Skin epidermis (tissue), 12 donors: ENCODE data around the gene WDR18.
"Not testable (repeated sequence)": the region's sequence is repeated elsewhere in the genome, so short reads cannot be mapped to it uniquely, and the experiment has no call there.

Experiments used
- H3K27ac ChIP-seq, 21 experiments: fragments of 200-600 bp; sonication (generic) in 11 of 21; one replicate each; pipeline ENCODE4 v1.5.0; 2020; ENCODE audit warnings: mild to moderate bottlenecking in 3 of 21, inconsistent platforms in 2 of 21, moderate library complexity in 2 of 21
- H3K4me3 ChIP-seq, 7 experiments: fragments of 200-600 bp; sonication (generic) in 2 of 7; one replicate each; pipeline ENCODE4 v1.5.0; 2020; ENCODE audit warnings: inconsistent platforms in 2 of 7, mild to moderate bottlenecking in 2 of 7, moderate library complexity in 1 of 7

Gene WDR18

DNA sequence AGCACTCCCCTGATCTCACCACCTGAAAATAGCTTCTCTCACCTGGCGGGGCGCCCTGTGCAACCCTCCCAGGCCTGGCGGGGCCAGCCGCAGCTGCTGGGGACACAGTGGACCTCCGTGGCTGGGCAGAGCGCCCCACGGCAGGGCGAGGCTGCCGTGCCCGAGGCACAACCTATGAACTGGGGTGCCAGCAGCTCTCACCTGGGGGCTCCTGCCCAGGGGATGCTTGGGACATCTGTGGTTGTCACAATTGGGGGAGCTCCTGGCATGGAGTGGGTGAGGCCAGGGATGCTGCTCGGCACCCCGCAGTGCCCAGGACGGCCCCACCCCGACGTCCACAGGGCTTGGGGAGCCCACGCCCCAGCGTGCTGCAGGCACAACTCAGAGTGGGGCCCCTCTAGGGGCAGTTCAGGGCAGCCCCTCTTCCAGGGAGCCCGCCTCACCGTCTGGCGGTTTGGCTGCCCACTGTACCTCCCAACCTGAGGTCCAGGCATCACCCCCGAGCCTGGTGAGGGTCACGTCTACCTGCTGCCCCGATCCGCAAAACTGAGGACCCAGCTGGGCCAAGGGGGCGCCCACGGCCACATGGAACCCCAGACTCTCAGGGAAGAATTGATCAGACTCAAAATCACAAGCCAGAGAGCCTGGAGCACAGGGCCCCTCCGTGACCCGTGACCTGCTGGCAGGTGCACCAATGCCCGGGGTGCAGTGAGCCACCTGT, 31.1 kb downstream of the WDR18 start:
- peak overlapping the region in 7 of 21 experiments; percentile 2 to 96 (median 74) for H3K27ac ChIP-seq
- no peak overlapping the region for H3K4me3 ChIP-seq

DNA sequence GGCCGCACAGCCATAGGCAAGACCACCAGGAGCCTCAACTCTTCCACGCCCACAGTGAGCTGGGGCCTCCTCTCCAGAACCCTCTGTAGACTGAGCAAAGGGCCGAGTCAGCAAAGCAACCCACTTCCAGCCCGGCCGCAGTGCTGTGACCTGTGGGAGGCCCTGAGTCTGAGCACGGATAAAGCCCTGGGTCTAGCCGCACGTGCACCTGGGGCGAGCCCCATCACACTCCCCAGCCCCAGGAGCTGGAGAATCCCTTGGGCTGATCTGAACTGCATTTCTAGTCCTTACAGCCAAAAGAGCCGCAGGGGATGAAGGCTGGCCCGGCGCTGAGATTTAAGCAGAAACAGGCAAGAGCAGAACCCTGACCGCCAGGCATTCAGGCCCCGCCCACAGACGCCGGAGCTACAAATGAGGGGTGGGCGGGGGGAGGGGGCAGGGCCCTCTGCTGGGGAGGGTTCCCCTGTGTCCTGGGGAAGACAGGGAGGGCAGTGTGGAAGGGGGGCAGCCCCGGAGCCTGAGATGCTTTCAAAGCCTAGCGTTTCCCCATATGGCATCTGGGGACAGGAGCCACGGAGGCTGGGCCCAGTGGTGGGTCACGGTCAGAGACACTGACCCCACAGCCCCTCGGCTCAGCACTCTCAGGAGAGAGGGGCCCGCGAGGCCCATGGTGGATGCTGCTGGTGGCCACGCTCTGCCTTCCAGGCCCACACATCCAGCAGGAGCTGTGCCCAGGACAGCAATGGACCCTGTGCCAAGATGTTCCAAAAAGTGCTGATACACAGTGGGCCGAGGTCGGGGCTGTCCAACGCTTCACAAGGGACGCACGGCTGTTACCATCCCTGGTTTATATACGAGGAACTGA, 31.9 kb downstream of the WDR18 start:
- Histone ChIP-seq H3K4me3 (no peak overlapping the region), H3K27ac (peak overlapping the region in 17 of 21 experiments; percentile 6 to 96 (median 63))

DNA sequence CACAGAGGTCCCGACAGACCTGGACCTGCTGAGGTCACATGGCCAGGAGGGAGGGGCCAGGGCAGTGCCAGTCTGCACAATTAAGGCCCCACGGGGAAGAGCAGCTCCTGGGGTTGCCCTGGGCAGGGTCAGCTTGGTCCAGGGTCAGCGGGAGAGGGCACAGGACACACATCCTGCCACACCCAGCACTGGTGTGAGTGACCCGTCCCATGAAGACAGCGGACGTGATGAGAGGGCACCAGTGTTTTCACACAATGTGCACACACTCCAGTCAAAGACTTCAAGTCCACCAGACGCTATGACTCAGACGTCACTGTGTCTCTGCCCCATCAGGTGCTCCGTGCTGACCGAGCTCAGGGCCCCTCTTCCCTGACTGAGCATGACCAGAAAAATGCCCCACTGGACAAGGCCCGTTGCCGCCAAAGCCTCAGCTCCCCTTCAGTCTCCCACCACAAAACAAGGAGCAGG, 32.5 kb downstream of the WDR18 start:
- Histone ChIP-seq H3K27ac (peak overlapping the region in 19 of 21 experiments; percentile 6 to 96 (median 63)), H3K4me3 (peak overlapping the region in 1 of 7 experiments; percentile 10)

DNA sequence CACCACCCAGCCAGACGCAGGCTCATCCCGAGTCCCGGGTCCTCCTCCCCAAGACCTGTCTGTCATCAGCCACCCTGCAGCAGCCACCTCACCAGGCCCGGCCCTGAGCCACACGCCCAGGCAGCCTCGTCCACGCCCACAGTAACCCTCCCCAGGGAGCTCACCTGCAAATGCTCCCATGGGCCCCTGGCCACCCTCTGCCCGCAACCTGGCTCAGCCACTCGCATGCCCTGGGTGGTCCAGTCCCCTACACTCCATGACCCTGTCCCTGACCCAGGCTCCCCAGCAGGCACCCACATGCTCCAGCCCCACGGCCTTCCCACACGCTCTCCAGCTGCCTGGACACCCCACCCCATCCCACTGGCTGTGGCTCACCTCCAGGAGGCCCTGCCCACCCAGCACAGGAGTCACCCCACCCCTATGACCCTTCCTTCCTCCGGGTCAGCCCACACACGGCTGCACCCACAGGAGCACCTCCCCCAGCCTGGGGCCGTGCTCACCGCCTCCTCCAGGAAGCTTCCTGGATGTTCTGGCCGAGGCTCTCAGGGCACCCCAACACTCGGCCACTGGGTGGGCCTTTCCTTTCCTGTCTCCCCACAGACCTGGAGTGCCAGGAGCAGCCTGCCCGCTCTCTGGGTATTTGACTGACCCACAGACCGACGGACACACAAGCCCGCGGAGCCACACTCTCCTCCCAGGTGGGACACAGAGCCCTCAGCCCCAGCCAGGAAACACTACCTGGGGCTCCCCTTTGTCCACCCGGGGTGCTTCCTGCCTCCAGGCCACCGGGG, 33.2 kb downstream of the WDR18 start:
- H3K27ac ChIP-seq: peak overlapping the region in 19 of 21 experiments; percentile 15 to 96 (median 64)
- H3K4me3 ChIP-seq: peak overlapping the region in 2 of 7 experiments; percentile 8 to 10

DNA sequence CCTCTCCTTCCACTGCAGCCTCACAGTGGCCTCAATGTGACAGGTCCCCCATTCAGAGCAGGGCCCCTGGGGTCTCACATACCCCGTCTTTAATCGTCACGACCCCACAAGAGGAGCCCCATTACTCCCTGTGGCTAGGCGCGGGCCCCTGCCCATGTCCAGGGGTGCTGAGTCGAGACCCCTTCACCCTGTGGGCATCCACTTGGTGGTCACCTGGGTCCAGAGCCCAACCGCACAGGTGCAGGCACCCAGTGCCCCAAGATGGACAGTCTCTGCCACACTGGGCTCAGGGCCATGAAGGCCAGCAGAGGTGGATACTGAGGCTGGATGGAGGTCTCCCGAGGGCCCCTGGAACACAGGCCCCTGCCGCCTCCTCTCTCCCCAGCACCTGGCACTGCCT, 33.8 kb downstream of the WDR18 start:
- peak overlapping the region in 13 of 21 experiments; percentile 15 to 96 (median 65) for H3K27ac ChIP-seq

DNA sequence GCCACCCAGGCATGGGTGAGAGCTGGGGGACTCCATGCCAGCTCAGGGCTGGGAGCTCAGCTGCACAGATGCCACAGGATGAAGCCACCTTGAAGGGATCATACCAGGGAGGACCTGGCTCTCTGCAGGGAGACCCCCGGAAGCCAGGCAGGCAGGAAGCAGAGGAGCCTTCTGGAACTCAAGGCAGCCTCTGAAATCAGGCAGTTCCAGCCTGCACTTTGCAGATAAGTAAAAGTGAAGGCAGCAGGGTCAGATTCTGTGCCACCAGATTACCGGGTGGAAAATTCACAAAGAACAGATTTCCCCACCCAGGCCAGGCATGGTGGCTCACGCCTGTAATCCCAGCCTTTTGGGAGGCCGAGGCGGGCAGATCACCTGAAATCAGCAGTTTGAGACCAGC, 34.2 kb downstream of the WDR18 start:
- H3K27ac ChIP-seq: peak overlapping the region in 11 of 21 experiments; percentile 16 to 96 (median 64)
- no peak overlapping the region for H3K4me3 ChIP-seq

More for the DNA sequence above, 33.8 kb downstream of the WDR18 start:
- H3K4me3 ChIP-seq: no peak overlapping the region

DNA sequence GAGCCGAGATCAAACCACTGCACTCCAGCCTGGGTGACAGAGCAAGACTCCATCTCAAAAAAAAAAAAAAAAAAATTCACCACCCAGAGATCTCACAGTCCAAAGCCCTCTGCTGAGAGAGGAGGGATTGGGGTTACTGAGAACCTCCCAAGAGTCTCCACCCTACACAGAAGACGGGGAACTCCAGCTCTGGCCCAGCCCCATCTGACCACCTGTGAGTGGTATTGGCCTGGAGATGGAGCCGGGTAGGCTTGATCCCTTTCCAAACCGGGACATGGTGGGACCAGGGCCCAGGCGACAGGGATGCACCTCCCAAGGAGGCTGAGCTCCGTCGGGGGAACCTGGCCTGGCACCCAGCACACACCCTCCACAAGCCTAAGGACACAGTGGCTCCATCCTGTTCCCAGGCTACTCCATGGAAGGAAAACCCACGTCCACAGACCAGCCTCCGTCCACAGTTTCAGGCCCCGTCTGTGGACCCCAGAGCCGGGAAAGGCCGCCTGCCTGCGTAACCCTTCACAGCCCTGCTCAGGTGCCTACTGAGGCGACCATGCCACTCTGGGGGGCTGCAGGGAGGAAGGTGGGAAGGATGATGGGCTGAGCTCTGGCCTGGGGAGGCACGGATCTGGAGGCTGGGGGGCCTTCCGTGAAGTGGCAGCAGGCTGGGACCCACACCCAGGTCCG, 34.9 kb downstream of the WDR18 start:
- H3K4me3 ChIP-seq: peak overlapping the region; percentile 68 to 94 (median 88)
- H3K27ac ChIP-seq: peak overlapping the region in 11 of 21 experiments; percentile 7 to 96 (median 95)

DNA sequence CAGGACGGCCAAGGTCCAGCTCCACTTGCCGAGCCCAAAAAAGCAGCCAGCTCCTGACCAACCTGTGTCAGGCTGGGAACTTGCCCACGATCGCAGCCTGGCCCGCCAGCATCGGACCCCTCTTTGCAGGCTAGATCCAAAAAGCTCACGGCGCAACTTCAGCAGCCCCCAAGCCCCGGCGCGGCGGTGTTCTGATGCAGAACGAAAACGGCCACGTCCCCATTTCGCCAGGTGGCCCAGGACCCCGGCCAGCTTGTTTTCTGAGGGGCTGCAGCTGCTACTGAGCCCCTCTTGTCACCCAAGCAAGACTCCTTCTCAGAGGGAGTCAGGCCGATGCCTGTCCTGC, 35.4 kb downstream of the WDR18 start:
- Histone ChIP-seq H3K27ac (peak overlapping the region in 19 of 21 experiments; percentile 84 to 97 (median 95)), H3K4me3 (peak overlapping the region; percentile 68 to 94 (median 88))

DNA sequence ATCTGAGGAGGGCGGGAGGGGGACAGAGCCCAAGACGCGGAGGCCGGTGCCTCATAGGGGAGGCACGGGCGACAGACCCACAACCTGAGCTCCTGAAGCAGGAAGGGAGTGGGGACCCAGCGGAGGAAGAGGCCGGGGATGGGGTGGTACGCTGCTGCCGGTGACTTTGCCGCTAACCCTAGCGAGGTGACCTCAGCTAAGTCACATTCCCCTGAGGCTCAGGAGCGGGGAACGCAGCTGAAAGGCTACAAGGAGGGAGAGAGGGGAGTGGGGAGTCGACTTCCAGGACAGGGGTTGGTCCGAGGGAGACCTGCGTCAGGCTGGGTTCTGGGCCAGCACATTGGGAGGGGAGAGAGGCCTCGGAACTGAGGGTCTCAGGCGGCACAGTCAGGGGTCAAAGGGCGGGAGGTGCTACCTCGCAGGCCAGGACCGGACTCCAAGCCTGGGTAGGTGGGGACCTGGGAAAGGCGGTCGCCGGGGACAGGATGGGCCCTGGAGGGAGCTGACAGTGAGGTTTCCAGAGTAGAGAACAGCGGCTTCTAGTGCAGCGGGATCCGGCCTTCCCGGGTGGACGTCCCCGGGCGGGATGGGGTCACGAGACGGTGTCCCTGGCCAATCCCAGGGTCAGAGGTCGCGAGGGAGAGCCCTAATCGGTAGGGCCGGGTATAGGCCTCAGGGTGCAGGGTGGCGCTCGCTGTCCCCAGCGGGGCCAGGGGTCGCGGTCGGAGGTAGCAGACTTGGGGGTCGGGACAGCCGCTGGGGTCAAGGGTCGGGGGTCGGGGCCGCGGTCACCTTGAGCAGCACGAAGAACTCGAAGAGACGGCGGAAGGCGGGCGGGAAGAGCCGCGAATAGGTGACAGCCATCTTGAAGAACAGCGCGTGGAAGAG, 36.1 kb downstream of the WDR18 start:
- Histone ChIP-seq H3K4me3 (peak overlapping the region; percentile 68 to 94 (median 88)), H3K27ac (peak overlapping the region; percentile 55 to 97 (median 95))

DNA sequence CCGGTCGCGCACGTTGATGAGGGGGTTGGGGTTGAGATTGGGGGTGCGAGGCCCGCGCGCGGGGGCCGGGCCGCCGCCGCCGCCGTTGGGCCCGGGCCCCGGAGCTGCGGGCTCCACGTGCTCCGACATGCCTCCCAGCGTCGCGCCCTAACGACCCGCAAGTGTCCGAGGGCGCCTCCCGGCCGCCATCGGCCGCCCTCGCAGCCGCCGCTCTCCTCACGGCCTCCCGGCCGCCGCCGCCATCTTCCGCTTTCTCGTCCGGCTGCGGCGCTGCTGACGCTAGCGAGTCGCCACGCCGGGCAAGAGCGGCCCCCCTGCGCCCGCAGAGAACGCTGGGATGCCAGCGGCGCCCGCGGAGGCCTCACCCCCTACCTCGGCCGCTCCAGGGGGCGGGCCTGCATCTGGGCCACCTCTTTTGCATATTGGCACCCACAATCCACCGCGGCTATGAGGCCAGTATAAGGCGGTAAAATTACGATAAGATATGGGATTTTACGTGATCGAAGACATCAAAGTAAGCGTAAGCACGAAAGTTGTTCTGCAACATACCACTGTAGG, 36.8 kb downstream of the WDR18 start, which contains the start of gene TMEM259:
TMEM259 (minus strand) TSS at position 256 of the 558 bp plus-strand sequence; CDS start at position 129, 127 bp downstream.
- H3K4me3 ChIP-seq: peak within 1 kb of the TSS; percentile 68 to 94 (median 88)
- H3K27ac ChIP-seq: peak within 1 kb of the TSS; percentile 55 to 97 (median 95)

DNA sequence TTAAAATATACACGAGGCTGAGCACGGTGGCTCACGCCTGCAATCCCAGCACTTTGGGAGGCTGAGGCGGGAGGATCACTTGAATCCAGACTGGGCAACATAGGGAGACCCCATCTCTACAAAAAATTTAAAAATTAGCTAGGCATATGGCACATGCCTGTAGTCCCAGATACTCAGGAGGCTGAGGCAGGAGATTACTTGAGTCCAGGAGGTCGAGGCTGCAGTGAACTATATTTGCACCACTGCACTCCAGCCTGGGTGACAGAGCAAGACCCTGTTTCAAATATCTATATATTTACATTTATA, 39.7 kb downstream of the WDR18 start:
- not testable (repeated sequence) for H3K27ac ChIP-seq

DNA sequence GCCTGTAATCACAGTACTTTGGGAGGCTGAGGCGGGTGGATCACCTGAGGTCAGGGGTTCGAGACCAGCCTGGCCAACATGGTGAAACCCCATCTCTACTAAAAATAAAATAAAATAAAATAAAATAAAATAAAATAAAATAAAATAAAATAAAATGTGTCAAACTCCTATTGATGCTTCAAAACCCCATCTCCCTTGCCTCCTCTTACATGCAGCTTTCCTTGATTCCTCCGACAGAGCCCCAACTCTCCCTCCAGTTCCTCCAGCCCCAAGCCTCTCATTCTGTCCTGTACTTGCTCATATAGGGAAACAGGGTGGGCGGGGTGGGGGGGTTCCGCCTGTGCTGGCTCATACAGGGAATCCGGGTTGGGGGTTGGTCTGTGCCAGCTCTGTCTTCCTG, 40.9 kb downstream of the WDR18 start:
- peak overlapping the region in 1 of 21 experiments; percentile 12 for H3K27ac ChIP-seq
- H3K4me3 ChIP-seq: peak overlapping the region in 1 of 7 experiments; percentile 99

More for the DNA sequence above, 39.7 kb downstream of the WDR18 start:
- not testable (repeated sequence) for H3K4me3 ChIP-seq

DNA sequence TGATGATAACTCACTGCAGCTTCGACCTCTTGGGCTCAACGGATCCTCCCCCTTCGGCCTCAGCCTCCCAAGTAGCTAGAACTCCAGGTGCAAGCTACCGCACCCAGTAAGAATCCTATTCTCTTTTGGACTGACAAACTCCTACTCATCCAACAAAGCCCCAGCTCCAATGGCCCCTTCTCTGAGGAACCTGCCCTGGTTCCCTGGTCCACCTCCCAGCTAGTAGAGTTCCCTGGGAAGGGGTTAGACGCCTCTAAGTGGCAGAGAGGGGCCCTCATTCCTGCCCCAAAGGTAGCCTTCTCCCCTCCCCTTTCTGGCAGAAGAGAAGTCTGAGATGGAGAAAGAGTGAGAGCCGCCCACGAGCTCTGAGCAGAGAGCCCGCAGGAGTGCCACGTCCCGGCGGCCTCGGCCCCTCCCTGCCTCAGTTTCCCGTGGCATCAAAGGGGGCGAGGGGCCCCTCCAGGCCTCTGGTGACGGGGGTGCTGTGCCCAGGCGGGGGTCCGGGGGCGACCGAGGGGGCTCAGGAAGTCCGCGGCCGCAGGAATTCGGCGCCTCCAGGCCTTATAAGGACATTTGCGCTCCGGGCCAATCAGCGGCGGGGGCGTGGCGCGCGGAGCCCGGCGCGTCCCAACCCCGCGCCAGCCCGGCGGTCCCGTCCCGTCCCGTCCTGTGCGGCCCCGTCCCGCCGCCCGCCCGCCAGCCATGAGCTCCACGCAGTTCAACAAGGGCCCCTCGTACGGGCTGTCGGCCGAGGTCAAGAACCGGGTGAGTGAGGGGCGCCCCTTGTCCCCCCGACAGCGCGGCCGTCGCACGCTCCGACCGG, 42.0 kb downstream of the WDR18 start, which contains the start of gene CNN2:
CNN2 (plus strand) TSS at position 649 of the 823 bp plus-strand sequence; CDS start at position 703, 54 bp downstream.
- Histone ChIP-seq H3K27ac (peak within 1 kb of the TSS; percentile 71 to 99 (median 97)), H3K4me3 (peak within 1 kb of the TSS; percentile 88 to 99 (median 98))

DNA sequence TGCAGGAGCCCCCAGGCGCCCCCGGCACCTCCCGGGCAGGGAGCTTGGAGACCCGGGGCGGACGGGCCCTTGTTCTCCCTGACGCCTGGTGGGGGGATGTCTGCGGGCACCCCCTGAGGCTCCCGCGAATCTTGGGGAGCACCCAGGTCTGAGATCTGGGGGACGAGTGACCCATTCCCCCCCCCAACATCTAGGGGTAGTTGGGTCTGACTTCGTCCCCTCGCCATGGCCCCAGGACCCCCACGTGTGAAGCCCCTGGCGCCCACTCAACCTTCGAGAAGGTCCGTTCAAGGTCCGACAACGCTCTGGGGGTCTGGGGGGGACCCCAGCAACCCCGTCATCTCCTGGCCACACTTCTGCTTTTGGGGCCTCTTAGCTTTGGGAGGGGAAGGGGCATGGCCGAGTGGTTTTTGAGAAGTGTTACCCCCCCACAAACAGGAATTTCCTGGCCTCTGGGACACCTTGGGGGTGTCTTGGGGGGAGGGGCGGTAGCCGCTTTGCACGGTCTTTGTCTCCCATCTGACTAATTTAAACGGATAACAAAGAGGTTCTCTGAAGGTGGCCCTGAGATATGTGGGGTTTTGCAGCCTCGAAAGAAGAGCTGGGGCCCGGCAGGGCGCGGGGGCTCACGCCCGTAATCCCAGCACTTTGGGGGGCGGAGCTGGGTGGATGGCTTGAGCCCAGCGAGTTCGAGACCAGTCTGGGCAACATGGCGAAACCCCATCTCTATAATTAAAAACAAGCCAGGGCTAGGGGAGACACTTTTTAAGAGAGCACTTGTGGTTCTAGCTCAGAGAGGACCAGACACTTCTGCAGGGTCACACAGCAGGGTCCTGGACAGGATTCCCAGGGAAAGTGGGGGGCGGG, 42.9 kb downstream of the WDR18 start:
- H3K4me3 ChIP-seq: peak overlapping the region; percentile 88 to 99 (median 98)
- peak overlapping the region; percentile 71 to 99 (median 97) for H3K27ac ChIP-seq

DNA sequence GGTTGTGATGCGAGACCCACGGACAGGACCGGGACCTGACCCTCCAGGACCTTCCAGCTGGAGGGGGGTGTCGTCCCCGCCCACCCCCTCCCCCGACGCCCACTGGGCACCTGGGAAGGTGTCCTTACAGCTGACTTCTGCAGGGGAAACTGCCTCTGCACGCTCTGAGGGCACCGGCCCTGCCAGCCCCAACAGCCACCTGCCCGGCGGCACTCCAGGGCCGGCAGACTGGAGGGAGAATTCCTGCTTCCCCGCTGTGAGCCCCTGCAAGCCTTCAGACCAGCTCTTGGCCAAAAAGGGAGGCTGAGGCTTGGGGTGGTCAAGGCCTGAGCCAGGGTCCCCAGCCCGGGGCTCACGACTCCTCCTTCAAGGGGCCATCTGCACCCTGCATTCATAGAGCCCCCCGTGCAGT, 43.5 kb downstream of the WDR18 start:
- Histone ChIP-seq H3K4me3 (peak overlapping the region; percentile 88 to 99 (median 98)), H3K27ac (peak overlapping the region; percentile 20 to 99 (median 97))
